ENCODE measurements around the gene ZNF316.

ZNF316 gene

DNA sequence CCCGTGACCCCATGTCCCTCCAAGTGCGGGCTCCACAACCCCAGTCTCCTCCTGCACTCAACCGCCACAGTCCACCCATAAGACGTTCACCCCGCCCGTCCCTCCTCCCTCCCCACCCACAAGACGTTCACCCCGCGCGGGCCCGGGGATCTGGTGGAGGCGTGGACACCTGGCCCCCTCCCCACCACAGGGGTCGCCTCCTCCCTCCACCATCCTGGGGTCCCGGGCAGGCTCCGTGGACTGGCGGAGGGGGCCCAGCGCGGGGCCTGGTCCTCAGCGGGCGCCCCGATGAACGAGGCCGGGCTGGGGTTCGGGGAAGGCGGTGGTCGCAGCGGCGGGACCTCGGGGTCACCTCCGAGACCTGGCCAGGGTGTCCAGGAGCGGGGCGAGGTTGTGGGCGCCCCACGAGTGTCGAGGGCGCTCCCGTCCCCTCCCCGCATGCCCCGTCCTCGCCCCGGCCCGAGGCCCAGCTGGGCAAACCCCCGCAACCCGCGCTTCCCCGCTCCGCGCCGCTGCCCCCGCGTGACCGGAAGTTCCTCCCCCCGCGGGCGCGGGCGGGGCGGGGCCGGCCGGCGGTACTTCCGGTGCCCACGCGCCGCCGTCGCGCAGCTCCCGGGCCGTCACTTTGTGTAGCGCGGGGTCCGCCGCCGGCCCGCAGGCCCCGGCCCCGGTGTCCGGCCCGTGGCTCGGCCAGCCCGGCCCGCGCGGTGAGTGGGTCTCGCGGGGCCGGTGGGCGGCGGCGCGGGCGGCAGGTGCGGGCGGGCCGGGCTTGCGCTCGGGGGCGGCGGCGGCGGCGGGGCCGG lies at the start of gene ZNF316:
Gene ZNF316 (plus strand): TSS at position 578 of the 803 bp plus-strand sequence. CDS start 5,092 bp downstream, outside the sequence.
- DNase-seq, result peak; percentile 26

DNA sequence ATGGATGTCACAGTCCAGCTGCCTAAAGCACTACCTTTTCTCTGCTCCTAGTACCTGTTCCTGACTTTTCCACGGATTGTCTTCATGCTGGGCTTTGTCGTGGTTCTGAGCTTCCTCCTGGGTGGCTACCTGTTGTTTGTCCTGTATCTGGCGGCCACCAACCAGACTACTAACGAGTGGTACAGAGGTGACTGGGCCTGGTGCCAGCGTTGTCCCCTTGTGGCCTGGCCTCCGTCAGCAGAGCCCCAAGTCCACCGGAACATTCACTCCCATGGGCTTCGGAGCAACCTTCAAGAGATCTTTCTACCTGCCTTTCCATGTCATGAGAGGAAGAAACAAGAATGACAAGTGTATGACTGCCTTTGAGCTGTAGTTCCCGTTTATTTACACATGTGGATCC lies 48.6 kb upstream of the ZNF316 start:
- no peak for DNase-seq

DNA sequence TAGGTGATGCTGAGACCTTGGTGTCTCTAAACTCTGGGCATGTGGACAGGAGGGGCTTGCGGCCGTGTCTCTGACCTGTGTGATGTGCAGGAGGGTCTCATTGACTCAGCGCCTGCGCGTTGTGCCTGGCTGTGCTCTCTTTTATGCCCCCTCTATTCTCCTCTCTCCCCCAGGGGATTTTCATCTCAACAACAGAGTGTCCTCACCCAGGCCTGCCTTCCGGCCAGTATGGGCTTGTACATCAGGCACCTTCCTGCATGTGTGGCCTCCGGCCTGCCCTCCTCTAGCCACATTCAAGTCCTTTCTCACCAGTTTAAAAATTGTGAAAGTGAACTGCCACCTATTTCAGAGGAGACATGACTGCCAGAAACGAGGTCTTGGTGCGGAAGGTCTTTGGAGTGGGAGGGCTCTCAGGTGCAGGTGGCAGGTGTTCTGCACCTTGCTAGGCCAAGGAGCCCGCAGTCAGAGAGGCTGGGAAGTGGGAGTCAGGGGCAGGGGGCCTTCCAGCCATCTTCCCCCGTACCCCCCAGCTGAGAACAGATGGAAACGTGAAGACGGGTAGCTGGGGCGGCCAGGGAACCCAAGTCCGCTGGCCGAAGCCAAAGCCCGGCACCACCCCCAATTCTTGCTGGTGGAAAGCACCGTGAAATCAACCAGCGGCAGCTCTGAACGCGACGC lies 47.8 kb upstream of the ZNF316 start:
- DNase-seq, result no peak

DNA sequence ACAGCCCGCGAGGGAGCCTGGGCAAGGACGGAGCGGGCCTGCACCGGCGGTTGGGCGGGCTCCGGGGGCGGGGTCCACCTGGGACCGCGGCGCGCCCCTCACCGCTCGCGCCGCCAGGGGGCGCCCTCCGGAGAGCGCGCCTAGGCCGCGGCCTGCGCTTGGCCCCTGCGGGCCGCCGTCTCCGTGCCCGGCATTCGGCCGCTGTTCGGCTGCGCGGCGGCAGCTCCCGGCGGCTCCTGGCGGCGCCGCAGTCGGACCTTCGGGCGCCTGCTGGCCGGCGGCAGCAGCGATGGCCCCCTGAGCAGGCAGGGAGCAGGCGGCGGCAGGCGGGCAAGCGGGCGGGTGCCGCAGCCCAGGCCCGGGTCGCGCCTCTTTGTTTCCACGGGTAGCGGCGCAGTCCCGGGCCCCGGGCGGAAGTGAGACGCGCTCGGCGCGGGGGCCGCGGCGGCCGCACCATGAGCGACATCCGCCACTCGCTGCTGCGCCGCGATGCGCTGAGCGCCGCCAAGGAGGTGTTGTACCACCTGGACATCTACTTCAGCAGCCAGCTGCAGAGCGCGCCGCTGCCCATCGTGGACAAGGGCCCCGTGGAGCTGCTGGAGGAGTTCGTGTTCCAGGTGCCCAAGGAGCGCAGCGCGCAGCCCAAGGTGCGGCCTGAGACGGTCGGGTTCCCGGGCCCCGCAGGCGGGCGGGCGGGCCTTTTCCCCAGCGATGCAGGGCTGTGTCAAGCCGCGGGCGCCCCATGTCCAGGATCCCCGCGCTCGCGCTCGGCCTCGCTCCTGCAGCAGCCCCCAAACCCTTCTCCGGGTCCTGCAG lies 47.1 kb upstream of the ZNF316 start, which contains the start of gene INTS15:
Gene INTS15 (plus strand): TSS at position 193 of the 816 bp plus-strand sequence. CDS start 263 bp downstream, at position 456.
- DNase-seq, result peak; percentile 55

DNA sequence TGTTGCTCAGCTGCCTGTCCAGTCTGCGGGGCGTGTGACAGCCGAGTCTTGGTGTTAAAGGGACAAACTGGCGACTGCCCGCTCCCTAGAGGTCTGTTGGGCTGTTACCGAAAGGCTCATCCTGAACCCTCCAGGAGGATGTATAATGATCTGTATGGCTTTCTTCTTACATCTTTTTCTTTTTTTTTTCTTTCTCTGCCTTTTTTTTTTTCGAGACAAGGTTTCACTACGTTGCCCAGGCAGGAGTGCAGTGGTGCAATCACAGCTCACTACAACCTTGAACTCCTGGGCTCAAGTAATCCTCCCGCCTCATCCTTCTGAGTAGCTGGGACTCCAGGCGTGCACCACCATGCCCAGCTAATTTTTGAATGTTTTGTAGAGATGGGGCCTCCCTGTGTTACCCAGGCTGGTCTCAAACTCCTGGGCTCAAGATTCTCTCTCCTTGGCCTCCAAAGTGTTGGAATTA lies 46.4 kb upstream of the ZNF316 start:
- DNase-seq, result no peak

DNA sequence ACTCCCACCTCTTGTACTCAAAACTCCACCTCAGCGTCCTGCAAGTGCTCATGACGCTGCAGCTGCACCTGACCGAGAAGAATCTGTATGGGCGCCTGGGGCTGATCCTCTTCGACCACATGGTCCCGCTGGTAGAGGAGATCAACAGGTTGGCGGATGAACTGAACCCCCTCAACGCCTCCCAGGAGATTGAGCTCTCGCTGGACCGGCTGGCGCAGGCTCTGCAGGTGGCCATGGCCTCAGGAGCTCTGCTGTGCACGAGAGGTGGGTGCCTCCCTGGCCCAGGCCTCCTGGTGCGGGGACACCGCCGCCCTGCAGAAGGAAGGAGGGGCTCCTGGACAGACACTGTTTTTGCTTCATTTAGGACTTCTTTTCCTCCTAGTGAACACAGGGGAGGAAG lies 37.0 kb upstream of the ZNF316 start:
- no peak for DNase-seq

DNA sequence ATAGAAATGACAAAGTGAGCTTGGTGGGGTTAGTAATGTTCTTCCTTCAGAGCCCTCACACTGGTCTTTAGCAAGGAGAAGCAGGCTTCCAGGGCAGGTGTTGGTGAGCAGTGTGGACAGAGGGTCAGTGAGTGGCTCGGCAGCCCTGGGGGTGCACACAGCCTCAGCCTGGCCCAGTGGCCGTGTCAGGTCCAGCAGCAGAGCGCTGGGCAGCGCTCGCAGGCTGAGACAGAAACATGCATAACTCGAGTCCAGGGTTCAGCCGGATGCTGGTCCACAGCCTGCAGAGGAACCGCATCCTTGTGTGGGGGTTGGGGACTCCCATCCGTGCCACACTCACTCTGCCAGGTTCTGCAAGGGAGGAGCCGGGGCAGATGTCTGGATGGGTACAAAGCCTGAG lies 32.7 kb upstream of the ZNF316 start:
- DNase-seq, result no peak

DNA sequence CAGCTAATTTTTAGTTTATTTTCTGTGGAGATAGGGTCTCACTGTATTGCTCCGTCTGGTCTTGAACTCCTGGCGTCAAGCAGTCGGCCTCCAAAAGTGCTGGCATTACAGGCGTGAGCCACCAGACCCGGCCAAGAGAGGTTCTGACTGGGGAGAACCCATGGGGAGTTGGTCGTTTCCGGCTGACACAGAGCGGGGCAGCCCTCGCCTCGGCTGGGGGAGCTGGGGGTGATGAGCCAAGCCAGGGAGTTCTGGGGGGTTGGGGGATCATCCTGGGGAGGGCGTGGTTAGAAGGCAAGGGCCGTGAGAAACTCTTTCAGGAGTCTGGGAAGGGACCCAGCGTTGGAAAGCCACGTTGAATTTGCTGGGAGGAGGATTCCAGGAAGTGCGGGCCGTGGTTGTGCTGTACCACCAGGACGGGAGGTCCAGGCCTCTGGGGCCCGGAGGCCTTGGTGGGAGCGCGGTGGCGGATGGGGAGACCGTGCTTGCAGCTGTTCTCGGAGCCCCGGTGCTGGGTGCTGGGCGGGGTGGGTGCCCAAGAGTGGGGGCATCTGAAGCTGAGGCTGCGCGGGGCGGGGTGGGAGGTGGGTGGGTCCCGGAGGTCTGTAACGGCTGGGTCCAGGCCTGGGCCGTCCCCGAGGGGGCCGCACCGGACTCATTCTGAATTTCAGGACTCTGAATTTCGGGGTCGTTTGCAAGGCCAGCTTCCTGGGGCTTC lies 30.1 kb upstream of the ZNF316 start:
- no peak for DNase-seq

DNA sequence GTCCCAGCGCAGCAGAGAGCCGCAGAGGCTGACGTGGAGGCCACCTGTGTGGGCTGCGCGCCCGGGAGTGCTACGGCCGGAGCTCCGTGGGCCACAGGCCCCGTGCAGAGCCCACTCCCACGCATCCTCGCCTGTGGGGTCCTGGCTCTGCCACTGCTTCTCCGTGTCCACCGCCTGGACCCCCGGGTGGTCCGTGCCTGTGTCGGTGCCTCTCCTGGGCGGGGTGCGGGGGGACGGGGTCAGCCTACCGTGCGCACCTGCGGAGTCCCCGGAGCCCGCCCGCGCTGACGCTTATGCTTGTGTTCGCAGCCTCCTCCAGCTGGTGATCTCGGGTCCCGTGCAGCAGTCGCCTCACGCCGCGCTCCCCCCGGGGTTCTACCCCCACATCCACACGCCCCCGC lies 29.5 kb upstream of the ZNF316 start:
- no peak for DNase-seq

DNA sequence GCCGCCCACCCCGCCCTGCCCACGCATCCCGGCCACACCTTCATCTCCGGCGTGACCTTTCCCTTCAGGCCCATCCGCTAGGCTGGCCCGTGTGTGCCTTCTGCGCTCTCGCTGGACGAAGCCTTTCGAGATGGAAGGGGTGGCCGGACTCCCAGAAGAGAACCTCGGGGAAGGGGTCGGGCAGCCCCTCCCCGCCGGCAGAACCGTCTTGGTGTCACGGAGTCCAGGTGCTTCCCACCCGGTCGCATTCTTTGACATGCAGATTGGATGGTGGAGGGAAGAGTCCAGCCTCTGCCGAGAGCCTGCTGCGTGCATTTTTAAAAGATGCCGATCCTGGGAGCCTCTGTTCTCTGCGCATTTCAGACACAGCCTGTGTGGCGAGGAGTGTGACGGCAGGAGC lies 29.0 kb upstream of the ZNF316 start:
- DNase-seq, result no peak

DNA sequence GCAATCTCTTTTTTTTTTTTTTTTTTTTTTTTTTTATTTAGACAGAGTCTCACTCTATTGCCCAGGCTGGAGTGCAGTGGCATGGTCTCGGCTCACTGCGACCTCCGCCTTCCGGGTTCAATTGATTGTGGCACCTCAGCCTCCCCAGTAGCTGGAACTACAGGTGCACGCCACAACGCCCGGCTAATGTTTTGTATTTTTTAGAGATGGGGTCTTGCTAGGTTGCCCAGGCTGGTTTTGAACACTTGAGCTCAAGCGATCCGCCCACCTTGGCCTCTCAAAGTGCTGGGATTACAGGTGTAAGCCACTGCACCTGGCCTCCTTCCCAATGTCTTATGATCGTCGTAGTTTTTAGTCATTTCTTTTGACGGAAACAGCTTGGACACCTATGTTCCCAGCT lies 28.3 kb upstream of the ZNF316 start:
- DNase-seq, result no peak

DNA sequence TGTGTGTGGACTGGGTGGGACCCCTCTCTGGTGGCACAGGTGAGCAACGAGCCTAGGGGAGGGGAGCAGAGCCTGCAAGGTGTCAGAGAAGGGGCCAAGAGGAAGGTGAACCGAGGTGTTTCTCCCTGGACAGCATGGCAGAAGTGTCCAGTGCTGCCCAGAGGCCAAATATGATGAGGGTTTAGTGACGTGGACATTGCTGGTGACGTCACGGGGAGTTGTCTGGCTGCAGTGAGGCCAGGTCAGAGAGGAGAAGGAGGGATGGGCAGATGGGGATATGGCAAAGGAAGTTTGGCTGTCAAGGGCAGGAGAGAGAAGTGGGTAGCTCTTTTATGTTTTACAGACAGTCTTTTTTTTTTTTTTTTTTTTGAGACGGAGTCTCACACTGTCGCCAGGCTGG lies 24.3 kb upstream of the ZNF316 start:
- DNase-seq, result no peak

DNA sequence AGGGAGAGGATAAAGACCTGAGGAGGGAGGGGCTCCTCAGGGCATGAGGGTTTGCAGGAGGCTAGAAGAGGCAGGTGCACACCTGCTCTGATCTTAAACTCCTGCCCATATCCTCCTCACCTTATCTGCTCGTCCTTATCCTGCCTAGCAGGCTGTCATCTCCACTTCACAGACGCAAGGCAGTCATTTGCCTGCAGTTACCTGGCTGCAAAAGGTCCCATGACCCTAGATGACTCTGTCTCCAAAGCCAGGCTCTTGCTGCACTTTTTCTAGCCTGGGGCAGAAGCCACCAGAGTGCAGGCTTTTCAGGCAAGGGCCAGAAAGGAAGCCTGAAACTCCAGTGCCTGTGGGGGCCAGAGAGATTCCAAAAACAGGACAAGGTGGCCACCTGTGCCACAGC lies 23.4 kb upstream of the ZNF316 start:
- DNase-seq, result no peak

DNA sequence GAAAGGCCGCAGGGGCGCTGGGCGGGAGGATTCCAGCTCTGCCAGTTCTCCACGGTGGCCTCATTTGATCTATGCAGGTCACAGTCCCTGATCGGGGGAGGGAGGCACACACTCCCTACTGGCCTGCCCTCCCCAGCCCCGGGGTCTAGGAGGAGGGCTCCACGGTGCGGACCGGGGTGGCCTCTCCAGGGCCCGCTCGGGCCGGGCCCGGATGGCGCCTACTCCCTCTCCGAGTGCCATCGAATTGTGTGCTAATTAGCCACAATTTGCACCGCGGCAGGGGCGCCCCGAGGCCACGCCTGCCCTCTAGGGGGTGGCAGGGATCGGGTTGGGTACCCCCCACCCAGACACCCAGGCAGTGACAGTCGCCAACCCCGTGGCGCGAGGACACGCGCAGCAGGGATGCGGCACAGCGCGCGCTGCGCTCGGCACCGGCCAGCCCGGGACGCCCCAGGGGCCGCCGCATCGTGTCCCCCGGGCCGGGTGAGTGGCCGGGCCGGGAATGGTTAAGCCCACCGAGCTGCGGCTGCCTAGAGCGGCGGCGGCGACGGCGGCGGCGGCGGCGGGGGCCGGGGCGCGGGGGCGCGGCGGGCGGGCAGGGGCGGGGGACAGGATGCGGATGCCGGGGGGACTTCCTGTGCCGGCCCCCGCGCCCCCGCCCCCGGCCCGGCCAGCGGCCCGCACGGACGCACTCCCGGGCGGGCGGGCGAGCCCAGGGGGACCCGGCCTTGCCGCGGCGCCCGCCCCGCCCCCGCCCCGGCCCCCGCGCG lies 22.0 kb upstream of the ZNF316 start, which contains the start of gene ZNF853:
Gene ZNF853 (plus strand): TSS at position 658 of the 770 bp plus-strand sequence. CDS start 565 bp downstream, outside the sequence.
- no peak for DNase-seq

DNA sequence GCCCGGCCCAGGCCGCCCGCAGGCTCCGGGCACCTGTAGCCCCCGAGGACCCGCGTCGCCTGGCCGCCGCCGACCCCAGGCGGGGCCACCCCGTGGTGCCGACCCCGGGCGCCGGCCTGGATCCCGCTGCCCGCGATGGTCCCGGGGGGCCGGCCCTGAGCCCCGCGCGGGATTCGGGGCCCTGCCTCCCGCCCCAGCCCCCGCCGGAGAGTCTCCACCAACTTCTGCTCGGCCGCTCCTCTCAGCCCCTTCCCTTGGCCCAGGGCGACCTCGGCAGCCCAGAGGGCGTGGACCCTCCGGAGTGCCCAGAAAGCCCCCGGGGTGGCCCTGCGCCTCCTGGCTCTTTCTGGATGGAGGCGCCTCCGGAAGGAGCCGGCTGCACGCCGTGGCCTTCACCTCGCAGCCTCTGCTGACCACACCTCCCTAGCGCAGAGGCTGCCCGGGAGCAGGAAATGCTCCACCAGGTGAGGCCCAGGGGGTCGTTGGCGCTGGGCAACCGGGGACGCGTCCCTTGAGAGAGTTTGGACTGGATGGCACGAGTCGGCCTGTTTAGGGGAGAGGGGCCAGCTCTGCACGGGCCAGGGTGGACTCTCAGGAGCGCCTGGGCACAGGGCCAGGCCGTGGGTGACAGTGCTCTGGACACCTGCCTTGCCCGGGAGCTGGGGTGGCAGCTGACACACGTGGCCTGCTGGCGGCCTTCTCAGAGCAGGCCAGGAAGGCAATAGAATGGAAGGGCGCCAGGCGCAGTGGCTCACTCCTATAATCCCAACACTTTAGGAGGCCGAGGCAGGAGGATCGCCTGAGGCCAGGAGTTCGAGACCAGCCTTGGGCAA lies 21.2 kb upstream of the ZNF316 start:
- no peak for DNase-seq

DNA sequence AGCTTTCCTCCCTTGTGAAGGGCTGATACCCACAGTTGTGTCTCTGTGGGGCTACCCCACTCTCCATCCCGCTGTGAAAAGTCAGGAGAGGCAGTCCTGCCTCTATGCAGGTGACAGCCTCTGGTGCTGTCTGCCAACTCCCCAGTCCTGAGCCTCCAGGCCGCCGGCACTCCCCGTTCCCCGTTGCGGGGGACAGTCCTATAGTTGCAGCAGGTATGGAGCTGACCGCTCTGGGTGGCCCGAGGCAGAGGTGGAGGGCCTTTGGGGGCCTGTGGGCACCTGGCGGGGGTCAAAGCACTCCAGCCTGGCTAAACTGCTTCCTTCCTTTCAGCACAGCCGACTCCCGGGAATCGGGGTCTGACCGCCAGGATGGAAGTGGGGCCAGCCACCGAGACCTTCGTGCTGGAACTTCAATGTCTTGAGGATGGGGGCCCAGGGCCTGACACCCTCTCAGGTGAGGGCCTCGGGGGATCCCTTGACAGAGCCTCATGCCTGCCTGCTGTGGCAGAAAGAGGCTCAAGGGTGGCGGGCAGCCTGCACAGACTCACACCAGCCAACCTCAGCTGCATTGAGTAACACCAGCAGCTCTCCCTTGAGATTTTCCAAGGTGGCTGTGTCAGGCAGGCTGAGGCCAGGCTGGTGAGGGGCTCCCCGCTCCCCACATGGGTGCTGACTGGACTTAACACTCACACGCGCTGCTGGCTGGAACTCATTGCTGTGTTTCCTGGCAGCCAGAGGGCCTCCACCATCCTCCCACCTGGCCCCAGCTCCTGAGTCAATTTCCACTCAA lies 20.1 kb upstream of the ZNF316 start:
- no peak for DNase-seq

DNA sequence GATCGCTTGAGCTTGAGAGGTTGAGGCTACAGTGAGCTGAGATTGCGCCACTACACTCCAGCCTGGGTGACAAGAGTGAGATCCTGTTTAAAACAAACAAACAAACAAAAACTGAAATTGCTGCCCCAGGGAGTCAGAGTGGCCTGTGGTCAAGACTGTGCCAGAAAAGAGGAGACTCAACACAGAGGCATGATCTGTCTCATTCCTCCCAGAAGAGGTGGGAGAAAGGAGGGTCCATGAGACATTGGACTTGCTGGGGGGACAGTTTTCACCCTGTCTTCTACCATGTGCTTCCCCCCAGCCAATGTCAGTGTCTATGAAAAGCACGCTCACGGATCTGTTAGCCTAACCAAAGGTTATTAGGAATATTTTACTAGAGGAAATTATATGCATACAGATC lies 18.5 kb upstream of the ZNF316 start:
- DNase-seq, result no peak

DNA sequence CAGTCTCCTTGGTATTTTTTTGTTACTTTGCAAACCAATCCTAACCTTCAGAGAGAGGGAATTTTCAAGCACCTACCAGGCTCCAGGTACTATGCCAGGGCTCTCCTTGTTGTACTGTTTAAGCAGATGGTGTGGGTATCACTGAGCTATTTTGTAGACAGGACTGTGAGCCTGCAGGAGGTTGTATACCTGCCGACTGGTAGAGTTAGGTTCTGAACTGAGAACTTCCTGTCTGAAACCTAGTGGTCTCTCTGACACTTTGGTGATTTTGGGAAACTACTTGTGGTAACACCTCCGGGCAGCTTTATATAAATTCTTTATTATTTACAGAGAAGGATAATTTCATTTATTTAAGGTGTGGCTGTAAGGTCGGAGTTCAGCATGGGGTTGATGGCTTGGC lies 17.2 kb upstream of the ZNF316 start:
- DNase-seq, result no peak

DNA sequence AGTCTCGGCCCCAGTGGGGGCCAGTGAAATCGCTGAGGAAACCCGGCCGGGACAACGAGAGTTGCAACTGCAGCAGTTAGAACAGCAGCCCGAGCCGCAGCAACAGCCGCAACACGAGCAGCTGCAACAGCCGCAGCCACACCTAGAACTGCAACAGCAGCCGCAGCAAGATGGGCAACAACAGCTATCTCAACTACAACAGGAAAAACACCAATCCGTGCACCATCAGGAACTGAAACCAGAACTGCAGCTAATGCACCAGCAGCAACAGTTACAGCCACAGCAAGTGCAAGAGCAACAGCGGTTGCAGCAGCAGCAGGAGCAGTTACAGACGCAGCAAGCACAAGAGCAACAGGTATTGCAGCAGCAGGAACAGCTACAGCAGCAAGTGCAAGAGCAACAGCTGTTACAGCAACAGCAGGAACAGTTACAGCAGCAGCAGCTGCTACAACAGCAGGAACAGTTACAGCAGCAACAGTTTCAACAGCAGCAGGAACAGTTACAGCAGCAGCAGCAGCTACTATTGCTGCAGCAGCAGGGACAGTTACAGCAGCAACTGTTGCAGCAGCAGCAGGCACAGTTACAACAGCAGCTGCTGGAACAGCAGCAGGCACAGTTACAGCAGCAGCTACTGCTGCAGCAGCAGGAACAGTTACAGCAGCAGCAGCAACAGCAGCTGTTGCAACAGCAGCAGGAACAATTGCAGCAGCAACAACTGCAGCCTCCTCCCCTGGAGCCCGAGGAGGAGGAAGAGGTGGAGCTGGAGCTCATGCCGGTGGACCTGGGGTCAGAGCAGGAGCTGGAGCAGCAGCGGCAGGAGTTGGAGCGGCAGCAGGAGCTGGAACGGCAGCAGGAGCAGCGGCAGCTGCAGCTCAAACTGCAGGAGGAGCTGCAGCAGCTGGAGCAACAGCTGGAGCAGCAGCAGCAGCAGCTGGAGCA lies 15.7 kb upstream of the ZNF316 start:
- peak; percentile 76 for DNase-seq
